Measurements from ENCODE around the gene RBFOX2. TPM values are rescaled to one million over a fixed set of nuclear protein-coding genes. Genes with fewer than 3 reads are reported as not detected.

RBFOX2 gene
- total and polyA plus RNA-seq, 2 experiments from 2014 or later: 88.8 to 131 TPM

DNA sequence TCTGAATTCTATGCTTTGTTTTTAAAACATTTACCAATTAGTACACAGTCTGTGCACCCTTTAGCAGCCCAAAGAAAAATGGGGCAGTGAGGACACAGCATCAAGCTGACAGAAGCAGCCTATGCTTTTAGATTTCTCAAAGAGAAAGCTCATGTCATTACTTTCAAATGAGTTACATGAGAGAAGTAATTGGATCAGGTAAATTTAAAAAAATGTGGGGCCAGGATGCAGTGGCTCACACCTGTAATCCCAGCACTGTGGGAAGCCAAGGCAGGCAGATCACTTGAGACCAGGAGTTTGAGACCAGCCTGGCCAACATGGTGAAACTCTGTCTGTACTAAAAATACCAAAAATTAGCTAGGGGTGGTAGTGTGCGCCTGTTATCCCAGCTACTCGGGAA lies 253.3 kb downstream of the RBFOX2 start:
- no peak for DNase-seq (ENCODE audit: low spot score)
- H2AFZ ChIP-seq: no peak overlapping the region
- H3F3A ChIP-seq (replicated peaks; ENCODE audit: low read depth): no peaks in the 10 kb centered on the region
- TF ChIP-seq ZNF114 (CRISPR knock-in tag; IDR thresholded peaks at IDR 0.05) (no peak), EZH2phosphoT487 (IDR thresholded peaks at IDR 0.05; ENCODE audit: unreplicated experiment) (no peak), ZNF331 (CRISPR knock-in tag; IDR thresholded peaks at IDR 0.05; ENCODE audit: low read depth) (no peak), STAT1 (IDR thresholded peaks at IDR 0.05; ENCODE audit: unreplicated experiment) (no peak), JUNB (IDR thresholded peaks at IDR 0.05; ENCODE audit: unreplicated experiment) (no peak), NANOG (IDR thresholded peaks at IDR 0.05; ENCODE audit: borderline replicate concordance) (no peak), EZH2 (IDR thresholded peaks at IDR 0.05; ENCODE audit: low read depth, unreplicated experiment) (no peak), CREB1 (CRISPR knock-in tag; IDR thresholded peaks at IDR 0.05; ENCODE audit: low read depth) (no peak), POLR2AphosphoS5 (IDR thresholded peaks at IDR 0.05; ENCODE audit: low read depth) (no peak)
- TF ChIP-seq, protein P1, sequence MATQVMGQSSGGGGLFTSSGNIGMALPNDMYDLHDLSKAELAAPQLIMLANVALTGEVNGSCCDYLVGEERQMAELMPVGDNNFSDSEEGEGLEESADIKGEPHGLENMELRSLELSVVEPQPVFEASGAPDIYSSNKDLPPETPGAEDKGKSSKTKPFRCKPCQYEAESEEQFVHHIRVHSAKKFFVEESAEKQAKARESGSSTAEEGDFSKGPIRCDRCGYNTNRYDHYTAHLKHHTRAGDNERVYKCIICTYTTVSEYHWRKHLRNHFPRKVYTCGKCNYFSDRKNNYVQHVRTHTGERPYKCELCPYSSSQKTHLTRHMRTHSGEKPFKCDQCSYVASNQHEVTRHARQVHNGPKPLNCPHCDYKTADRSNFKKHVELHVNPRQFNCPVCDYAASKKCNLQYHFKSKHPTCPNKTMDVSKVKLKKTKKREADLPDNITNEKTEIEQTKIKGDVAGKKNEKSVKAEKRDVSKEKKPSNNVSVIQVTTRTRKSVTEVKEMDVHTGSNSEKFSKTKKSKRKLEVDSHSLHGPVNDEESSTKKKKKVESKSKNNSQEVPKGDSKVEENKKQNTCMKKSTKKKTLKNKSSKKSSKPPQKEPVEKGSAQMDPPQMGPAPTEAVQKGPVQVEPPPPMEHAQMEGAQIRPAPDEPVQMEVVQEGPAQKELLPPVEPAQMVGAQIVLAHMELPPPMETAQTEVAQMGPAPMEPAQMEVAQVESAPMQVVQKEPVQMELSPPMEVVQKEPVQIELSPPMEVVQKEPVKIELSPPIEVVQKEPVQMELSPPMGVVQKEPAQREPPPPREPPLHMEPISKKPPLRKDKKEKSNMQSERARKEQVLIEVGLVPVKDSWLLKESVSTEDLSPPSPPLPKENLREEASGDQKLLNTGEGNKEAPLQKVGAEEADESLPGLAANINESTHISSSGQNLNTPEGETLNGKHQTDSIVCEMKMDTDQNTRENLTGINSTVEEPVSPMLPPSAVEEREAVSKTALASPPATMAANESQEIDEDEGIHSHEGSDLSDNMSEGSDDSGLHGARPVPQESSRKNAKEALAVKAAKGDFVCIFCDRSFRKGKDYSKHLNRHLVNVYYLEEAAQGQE (IDR thresholded peaks at IDR 0.05; ENCODE audit: unreplicated experiment): no peak
- TF ChIP-seq, protein P2, sequence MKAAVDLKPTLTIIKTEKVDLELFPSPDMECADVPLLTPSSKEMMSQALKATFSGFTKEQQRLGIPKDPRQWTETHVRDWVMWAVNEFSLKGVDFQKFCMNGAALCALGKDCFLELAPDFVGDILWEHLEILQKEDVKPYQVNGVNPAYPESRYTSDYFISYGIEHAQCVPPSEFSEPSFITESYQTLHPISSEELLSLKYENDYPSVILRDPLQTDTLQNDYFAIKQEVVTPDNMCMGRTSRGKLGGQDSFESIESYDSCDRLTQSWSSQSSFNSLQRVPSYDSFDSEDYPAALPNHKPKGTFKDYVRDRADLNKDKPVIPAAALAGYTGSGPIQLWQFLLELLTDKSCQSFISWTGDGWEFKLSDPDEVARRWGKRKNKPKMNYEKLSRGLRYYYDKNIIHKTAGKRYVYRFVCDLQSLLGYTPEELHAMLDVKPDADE (IDR thresholded peaks at IDR 0.05): no peak
- TF ChIP-seq, protein P3, sequence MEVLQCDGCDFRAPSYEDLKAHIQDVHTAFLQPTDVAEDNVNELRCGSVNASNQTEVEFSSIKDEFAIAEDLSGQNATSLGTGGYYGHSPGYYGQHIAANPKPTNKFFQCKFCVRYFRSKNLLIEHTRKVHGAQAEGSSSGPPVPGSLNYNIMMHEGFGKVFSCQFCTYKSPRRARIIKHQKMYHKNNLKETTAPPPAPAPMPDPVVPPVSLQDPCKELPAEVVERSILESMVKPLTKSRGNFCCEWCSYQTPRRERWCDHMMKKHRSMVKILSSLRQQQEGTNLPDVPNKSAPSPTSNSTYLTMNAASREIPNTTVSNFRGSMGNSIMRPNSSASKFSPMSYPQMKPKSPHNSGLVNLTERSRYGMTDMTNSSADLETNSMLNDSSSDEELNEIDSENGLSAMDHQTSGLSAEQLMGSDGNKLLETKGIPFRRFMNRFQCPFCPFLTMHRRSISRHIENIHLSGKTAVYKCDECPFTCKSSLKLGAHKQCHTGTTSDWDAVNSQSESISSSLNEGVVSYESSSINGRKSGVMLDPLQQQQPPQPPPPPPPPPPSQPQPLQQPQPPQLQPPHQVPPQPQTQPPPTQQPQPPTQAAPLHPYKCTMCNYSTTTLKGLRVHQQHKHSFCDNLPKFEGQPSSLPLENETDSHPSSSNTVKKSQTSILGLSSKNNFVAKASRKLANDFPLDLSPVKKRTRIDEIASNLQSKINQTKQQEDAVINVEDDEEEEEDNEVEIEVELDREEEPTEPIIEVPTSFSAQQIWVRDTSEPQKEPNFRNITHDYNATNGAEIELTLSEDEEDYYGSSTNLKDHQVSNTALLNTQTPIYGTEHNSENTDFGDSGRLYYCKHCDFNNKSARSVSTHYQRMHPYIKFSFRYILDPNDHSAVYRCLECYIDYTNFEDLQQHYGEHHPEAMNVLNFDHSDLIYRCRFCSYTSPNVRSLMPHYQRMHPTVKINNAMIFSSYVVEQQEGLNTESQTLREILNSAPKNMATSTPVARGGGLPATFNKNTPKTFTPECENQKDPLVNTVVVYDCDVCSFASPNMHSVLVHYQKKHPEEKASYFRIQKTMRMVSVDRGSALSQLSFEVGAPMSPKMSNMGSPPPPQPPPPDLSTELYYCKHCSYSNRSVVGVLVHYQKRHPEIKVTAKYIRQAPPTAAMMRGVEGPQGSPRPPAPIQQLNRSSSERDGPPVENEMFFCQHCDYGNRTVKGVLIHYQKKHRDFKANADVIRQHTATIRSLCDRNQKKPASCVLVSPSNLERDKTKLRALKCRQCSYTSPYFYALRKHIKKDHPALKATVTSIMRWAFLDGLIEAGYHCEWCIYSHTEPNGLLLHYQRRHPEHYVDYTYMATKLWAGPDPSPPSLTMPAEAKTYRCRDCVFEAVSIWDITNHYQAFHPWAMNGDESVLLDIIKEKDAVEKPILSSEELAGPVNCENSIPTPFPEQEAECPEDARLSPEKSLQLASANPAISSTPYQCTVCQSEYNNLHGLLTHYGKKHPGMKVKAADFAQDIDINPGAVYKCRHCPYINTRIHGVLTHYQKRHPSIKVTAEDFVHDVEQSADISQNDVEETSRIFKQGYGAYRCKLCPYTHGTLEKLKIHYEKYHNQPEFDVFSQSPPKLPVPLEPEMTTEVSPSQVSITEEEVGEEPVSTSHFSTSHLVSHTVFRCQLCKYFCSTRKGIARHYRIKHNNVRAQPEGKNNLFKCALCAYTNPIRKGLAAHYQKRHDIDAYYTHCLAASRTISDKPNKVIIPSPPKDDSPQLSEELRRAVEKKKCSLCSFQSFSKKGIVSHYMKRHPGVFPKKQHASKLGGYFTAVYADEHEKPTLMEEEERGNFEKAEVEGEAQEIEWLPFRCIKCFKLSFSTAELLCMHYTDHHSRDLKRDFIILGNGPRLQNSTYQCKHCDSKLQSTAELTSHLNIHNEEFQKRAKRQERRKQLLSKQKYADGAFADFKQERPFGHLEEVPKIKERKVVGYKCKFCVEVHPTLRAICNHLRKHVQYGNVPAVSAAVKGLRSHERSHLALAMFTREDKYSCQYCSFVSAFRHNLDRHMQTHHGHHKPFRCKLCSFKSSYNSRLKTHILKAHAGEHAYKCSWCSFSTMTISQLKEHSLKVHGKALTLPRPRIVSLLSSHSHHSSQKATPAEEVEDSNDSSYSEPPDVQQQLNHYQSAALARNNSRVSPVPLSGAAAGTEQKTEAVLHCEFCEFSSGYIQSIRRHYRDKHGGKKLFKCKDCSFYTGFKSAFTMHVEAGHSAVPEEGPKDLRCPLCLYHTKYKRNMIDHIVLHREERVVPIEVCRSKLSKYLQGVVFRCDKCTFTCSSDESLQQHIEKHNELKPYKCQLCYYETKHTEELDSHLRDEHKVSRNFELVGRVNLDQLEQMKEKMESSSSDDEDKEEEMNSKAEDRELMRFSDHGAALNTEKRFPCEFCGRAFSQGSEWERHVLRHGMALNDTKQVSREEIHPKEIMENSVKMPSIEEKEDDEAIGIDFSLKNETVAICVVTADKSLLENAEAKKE (CRISPR knock-in tag; IDR thresholded peaks at IDR 0.05): no peak
- TF ChIP-seq, protein P4, sequence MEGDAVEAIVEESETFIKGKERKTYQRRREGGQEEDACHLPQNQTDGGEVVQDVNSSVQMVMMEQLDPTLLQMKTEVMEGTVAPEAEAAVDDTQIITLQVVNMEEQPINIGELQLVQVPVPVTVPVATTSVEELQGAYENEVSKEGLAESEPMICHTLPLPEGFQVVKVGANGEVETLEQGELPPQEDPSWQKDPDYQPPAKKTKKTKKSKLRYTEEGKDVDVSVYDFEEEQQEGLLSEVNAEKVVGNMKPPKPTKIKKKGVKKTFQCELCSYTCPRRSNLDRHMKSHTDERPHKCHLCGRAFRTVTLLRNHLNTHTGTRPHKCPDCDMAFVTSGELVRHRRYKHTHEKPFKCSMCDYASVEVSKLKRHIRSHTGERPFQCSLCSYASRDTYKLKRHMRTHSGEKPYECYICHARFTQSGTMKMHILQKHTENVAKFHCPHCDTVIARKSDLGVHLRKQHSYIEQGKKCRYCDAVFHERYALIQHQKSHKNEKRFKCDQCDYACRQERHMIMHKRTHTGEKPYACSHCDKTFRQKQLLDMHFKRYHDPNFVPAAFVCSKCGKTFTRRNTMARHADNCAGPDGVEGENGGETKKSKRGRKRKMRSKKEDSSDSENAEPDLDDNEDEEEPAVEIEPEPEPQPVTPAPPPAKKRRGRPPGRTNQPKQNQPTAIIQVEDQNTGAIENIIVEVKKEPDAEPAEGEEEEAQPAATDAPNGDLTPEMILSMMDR (conservative IDR thresholded peaks at IDR 0.05; ENCODE audit: low read depth in 2 of 2): no peak
- no peak; the same call in 2 of the 3 replicates for ATAC-seq
- H3K27ac ChIP-seq (ENCODE audit: low read depth): peak overlapping the region; percentile 42; the same call in 1 of the 2 replicates
- no peak overlapping the region for H3K4me2 ChIP-seq
- Mint-ChIP-seq H3K4me3 (no peak overlapping the region), H3K27me3 (ENCODE audit: insufficient read depth, low read depth, poor library complexity) (no peaks in the 10 kb centered on the region), H3K27ac (peak overlapping the region; percentile 74; the same call in 1 of the 2 replicates), H3K9me3 (no peaks in the 10 kb centered on the region), H3K4me1 (peaks cover 16% of the 10 kb centered on the region), H3K36me3 (ENCODE audit: low read depth) (no peaks in the 10 kb centered on the region; the same call in 2 of the 3 replicates)
- no peaks in the 10 kb centered on the region for H3K27me3 ChIP-seq (ENCODE audit: insufficient read depth)
- H3K79me2 ChIP-seq (replicated peaks; ENCODE audit: insufficient read depth): 0 out of 2 replicates have a peak, but pooled peaks cover 7% of the 10 kb centered on the region
- no peaks in the 10 kb centered on the region for H3K36me3 ChIP-seq (ENCODE audit: insufficient read depth)
- 0 out of 2 replicates have a peak, but pooled peaks cover 5% of the 10 kb centered on the region for H4K20me1 ChIP-seq (replicated peaks; ENCODE audit: insufficient read depth)
- H3K4me3 ChIP-seq: no peak overlapping the region
- no peaks in the 10 kb centered on the region for H3K9me2 ChIP-seq (ENCODE audit: insufficient read depth)
- H3K4me1 ChIP-seq (ENCODE audit: insufficient read depth): no peaks in the 10 kb centered on the region

Data from GM23338 (cell line).